ENCODE data around the gene SLC10A1.
"Not testable (repeated sequence)": the region's sequence is repeated elsewhere in the genome, so short reads cannot be mapped to it uniquely, and the experiment has no call there.

SLC10A1 gene

GRCh38 chr14:69768873-69769272 lies 28.2 kb downstream of the SLC10A1 start:
- FAIRE-seq, result no peak

GRCh38 chr14:69767369-69767999 lies 29.6 kb downstream of the SLC10A1 start:
- FAIRE-seq, result no peak

GRCh38 chr14:69766984-69767368 lies 30.1 kb downstream of the SLC10A1 start, which contains the start of gene SRSF5:
SRSF5 (plus strand) TSS chr14:69767142; CDS start chr14:69768157, 1,015 bp downstream.
- peak; percentile 91 for FAIRE-seq

- no peak for FAIRE-seq
Measured at GRCh38 chr14:69763761-69764510, 33.1 kb downstream of the SLC10A1 start.

GRCh38 chr14:69760810-69761209 lies 36.2 kb downstream of the SLC10A1 start:
- no peak for FAIRE-seq

- no peak for FAIRE-seq
Measured at GRCh38 chr14:69756298-69756697, 40.7 kb downstream of the SLC10A1 start.

GRCh38 chr14:69755784-69756183 lies 41.3 kb downstream of the SLC10A1 start:
- no peak for FAIRE-seq

GRCh38 chr14:69755296-69755695 lies 41.7 kb downstream of the SLC10A1 start:
- FAIRE-seq, result no peak

GRCh38 chr14:69754487-69754886 lies 42.6 kb downstream of the SLC10A1 start:
- no peak for FAIRE-seq

GRCh38 chr14:69753860-69754259 lies 43.2 kb downstream of the SLC10A1 start:
- FAIRE-seq, result no peak

- FAIRE-seq, result no peak
Measured at GRCh38 chr14:69752773-69753172, 44.3 kb downstream of the SLC10A1 start.

GRCh38 chr14:69750495-69750894 lies 46.5 kb downstream of the SLC10A1 start:
- no peak for FAIRE-seq

GRCh38 chr14:69749956-69750355 lies 47.1 kb downstream of the SLC10A1 start:
- FAIRE-seq, result no peak

- FAIRE-seq, result no peak
Measured at GRCh38 chr14:69741055-69741454, 56.0 kb downstream of the SLC10A1 start.

- FAIRE-seq, result not testable (repeated sequence)
Measured at GRCh38 chr14:69736405-69736804, 60.6 kb downstream of the SLC10A1 start.

- FAIRE-seq, result not testable (repeated sequence)
Measured at GRCh38 chr14:69731919-69732598, 65.0 kb downstream of the SLC10A1 start.

- no peak for FAIRE-seq
Measured at GRCh38 chr14:69727860-69728259, 69.2 kb downstream of the SLC10A1 start.

GRCh38 chr14:69726761-69727511 lies 70.1 kb downstream of the SLC10A1 start:
- no peak for FAIRE-seq
